SHP77 treated with DMSO at 0.1 percent for 48 hours (cell line): ENCODE results near the gene CRP.
"Not testable (repeated sequence)": the region's sequence is repeated elsewhere in the genome, so short reads cannot be mapped to it uniquely, and the experiment has no call there.

ENCODE experiments used
- DNase-seq: peaks from one replicate; lab custom pipeline; 2025; lab: John Stamatoyannopoulos, UW

The CRP gene

DNA sequence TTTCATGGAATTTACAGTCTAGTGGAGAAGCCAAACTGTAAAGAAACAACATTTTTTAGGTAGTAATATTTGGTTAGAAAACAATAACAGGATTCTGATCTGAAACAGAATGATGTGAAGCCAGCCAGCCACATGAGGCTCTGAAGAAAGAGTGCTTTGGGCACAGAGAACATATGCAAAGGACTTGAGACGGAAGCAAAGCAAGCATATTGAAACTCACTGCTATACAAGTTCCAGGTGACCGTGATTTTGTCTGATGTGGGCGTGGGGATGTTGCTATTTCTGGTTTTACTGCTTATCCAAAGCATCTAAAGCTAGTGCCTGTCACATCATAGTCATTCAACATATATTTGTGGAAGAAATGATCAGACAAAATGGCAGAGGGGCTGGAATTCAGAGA, 14.7 kb downstream of the CRP start:
- DNase-seq: no peak

DNA sequence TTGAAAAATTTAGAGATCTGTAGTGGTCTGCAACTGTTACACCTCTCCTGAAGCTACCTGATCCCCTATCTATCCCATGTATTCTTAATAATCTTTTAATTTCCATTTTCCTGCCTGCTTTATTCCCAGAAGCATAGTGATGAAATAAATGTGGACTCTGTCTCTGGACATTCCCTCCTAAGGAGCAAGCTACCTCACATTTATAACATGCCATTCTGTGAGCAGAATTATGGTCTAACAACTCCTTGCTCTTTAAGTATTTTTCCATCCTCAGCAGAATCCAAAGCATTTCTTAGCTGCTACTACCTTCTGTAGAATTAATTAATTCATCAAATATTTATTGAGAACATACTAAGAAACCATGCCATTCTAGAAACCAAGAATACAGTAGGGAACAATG, 15.1 kb downstream of the CRP start:
- DNase-seq: no peak

DNA sequence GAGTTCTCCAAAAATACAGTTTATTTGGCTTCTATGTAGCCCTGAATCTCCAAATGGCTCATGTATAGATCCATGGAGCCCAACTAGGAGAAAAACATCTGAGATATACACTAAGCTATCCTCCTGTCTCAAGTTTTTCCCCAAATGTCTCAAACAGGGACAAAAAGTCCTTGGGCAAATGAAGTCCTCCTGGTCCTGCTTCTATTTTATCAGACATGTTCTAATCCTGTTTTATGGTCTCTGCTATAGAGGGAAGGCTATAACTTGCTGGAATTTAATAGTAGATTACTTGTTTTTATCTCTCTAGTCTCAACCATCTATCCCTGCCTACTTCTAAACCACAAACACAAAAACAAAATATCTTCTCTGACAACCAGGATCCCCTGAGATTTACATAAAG, 26.9 kb downstream of the CRP start:
- no peak for DNase-seq

DNA sequence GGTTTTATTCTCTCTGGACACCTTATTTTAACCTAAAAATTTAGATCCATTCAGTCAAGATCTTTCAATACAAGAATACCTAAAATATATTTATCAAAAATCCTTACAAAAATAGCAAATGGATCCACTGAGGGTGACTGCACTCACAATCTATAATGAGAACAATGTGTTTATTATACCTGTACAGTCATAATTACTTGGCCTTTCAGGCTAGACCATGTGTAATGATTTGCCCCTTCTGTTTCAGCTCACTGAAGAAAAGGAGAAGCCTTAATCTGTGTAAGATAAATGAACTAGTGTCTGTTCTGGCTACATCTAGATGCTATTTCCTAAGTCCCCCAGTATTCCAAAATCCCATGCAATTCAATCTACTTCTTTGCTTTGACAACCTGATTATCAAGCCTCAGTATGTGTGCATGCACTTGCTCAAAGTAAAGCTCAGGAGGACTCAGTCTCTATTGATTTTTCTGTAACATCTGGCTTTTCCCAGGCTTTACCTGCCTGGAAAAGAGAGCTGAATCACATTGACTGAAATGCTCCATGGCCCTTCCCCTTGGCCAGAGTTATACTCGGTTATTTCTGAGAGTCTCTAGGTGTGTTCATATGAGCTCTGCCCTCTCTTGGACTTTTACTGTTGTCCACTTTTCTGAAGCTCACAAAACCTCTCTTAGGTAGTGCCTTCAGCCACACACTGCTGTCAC, 27.6 kb downstream of the CRP start:
- DNase-seq: no peak

DNA sequence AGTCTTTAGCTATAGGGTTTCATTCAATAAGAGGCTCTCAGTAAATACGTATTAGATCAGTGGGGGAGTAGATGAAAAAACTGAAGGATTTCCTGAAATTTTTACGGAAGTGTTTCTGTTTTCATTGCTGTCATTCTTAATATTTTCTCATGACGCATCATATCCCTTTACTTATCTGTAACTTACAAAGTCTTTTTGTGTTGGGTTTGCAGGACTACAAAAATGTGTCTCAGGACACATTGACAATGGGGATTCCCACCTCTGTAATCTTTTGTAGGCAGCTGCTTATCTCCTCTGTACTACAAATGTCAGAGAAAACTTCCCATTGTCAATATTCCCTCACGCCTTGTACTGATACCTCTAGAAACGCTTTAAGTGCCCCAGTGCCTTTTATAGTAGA, 35.5 kb downstream of the CRP start:
- no peak for DNase-seq

DNA sequence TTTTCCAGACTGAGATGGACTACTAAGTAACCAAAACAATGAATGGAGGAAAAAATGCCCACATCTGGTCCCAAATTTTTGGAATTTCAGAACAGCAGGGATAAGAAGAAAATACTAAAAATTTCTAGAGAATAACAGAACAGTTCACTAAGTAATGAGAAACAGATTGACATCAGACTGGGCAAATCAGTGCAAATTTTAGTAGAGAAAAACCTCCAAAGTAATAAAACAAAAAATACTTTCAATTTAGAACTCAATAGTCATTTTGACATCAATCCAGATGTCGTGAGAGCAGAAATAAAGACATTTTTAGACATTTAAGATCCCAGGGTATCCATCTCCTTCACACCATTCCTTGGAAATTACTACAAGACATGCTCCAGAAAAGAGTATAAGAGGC, 39.3 kb downstream of the CRP start:
- no peak for DNase-seq

DNA sequence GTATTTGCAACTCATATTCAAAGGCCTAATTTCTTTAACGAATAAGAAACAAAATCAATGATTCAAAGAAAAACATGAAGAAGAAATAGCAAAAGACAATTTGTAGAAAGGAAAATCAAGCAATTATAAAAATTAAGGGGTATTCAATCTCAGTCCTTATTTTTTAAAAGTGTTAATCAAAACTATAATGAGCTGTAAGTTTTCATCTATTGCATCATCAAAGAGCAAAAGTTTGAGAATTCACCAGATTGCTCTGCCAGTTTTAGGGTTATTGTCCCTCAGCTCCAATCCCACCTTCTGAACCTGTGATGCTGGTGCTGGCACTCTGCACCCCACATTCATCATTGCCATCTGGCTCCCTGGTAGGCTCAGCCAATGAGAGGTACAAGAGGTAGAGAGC, 42.0 kb downstream of the CRP start:
- not testable (repeated sequence) for DNase-seq

DNA sequence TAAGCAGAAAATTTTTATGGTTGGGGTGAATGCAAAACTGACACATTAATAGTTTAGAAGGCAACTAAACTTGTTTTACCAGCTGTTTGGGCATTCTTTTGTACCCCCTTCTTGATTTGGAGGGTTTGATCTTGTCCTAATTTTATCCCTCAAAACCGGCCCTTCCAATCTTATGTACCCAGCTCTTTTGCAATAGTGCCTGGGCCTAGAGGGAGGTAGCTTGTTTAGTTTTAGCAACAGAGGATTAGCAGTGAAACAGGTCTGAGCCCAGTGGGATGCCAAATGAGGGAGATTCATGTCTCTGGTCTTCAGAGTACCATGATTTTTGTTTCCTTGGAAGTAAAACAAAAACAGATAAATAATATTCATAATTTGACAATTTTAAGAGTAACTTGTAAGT, 45.1 kb downstream of the CRP start:
- DNase-seq: no peak

DNA sequence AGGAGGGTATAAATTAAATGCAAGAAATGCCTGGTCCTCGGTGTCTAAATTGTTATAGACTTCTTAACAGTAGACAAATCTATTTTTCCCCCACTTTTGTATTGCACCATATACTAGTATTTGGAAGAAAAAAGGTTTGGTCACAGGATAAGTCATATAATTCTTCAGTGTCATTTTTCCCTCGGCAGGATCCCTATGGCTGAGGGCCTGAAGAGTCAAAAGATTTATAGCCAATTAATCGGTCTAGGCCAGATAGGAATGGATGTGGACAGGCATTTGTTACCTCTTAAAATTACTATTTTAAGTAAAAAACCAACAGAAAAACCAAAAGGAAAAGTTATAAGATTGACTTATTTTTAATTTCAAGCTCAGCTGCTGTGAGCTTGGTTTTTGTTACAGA, 45.6 kb downstream of the CRP start:
- no peak for DNase-seq

DNA sequence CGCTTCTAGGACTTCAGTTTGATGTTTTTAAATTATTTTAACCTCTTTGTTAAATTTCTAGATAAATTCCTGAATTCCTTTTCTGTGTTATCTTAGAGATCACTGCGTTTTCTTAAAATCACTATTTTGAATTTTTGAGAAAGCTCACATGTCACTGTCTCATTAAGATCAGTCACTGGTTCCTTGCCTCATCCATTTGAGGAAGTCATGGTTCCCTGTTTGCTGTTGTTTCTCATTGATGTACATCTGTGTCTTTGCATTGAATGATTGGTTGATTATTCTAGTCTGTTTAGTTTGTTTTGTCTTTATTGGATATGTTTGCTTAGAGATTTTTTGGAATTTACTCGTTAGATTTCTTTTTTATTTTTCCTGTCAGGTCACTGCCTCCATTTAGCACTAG, 50.1 kb downstream of the CRP start:
- no peak for DNase-seq

DNA sequence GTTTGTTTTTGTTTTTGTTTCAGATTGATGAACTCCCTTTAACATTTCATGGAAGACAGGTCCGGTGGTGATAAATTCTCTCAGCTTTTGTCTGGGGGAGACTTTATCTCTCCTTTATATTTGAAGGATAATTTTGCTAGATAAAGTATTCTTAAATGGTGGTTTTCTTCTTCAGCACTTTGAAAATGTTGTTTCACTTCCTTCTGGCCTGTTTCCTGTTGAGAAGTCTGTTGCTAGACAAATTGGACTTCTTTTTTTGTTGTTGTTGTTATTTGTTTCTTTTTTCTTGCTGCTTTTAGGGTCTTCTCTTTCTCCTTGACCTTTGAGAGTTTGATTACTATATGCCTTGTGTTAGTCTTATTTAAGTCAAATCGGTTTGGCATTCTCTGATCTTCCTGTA, 50.8 kb downstream of the CRP start:
- DNase-seq: no peak
